OCI-LY1 (cell line): ENCODE measurements around the gene PPP2R2D.

ENCODE experiments used
- EZH2 ChIP-seq: fragments of 200-600 bp; sonication (generic), shearing (Covaris generic); IDR thresholded peaks from 2 replicates; pipeline ENCODE4 v1.8.0; 2017; ENCODE audit warnings: borderline replicate concordance, mixed run types, mild to moderate bottlenecking, antibody characterized with exemption, low read length, moderate library complexity, mixed read lengths
- TF ChIP-seq, protein P1 (sequence below): fragments of 200-600 bp; sonication (generic), shearing (Covaris generic); IDR thresholded peaks from 2 replicates; pipeline ENCODE4 v1.5.1; 2017; ENCODE audit warnings: mild to moderate bottlenecking, antibody characterized with exemption, low read length, moderate library complexity, mixed read lengths

DNA sequence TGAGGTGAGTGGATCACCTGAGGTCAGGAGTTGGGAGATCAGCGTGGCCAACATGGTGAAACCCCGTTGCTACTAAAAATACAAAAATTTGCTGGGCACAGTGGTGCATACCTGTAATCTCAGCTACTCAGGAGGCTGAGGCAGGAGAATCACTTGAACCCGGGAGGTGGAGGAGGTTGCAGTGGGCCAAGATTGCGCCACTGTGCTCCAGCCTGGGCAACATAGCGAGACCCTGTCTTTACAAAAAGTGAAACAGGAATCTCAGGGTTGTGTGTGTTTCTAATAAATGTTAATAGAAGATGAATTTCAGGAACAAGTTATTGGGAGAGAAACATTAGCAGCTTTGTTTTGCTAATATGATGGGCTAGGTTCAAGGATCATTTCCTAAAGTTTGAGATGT lies 19.9 kb downstream of the PPP2R2D start:
- TF ChIP-seq EZH2: no peak
- TF ChIP-seq, protein P1, sequence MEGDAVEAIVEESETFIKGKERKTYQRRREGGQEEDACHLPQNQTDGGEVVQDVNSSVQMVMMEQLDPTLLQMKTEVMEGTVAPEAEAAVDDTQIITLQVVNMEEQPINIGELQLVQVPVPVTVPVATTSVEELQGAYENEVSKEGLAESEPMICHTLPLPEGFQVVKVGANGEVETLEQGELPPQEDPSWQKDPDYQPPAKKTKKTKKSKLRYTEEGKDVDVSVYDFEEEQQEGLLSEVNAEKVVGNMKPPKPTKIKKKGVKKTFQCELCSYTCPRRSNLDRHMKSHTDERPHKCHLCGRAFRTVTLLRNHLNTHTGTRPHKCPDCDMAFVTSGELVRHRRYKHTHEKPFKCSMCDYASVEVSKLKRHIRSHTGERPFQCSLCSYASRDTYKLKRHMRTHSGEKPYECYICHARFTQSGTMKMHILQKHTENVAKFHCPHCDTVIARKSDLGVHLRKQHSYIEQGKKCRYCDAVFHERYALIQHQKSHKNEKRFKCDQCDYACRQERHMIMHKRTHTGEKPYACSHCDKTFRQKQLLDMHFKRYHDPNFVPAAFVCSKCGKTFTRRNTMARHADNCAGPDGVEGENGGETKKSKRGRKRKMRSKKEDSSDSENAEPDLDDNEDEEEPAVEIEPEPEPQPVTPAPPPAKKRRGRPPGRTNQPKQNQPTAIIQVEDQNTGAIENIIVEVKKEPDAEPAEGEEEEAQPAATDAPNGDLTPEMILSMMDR: no peak
